CD4-positive, alpha-beta T cell treated with Interleukin-4 for 4 hours (primary cell): ENCODE results near the gene KRT82.

Experiments
- DNase-seq: peaks from one replicate; pipeline ENCODE4 v3.0.0-alpha.2; 2020

Gene KRT82

DNA sequence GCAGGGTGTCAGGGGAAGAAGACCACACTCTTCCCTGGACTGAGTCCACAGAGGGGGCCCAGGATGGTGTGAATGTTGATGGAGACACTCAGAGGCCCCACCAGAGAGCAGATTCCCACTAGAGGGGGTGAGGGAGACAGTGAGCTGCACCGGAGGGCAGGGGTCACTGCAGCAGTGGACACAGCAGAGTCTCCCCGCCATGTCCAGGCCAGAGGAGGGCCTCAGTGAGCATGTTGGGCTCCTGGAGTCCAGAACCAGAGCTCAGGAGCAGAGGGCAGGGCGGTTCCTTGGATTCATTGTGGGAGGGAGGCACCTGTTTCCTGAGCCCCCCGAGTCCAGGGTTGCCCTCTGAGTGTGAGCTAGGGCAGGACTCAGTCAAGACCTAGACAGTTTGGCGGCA lies 1.8 kb upstream of the KRT82 start:
- no peak for DNase-seq

DNA sequence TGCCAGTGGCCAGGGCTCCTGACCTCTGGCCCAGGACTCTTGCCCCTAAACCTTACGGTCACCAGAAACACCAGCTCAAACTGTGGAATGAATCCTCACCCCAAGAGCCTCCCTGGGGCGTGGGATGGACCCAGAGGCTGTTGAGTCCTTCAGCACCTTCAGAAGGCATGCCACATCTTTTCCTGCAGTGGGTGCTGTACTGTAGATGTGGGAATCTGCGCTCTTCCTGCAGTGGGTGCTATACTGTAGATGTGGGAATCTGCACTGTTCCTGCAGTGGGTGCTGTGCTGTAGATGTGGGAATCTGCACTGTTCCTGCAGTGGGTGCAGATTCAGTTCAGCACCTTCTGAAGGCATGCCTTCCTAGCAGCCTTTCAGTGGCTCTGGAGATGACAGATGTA lies 1.2 kb downstream of the KRT82 start:
- no peak for DNase-seq

DNA sequence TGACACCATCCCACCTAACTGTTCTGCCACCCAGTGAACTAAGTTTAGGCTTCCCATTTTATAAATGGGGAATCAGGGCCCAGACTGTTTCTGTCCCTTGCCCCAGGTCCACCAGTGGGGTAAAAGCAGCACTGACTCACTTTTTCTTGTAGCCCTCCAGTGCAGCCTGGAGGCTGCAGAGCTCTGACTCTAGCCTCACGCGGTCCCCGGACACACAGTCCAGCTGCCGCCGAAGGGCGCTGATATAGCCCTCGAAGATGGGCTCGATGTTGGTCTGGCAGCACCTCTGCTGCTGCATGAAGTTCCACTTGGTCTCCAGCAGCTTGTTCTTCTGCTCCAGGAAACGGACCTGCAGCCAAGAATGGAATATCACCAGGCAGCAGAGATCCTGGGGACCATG lies 2.6 kb downstream of the KRT82 start:
- DNase-seq: no peak

DNA sequence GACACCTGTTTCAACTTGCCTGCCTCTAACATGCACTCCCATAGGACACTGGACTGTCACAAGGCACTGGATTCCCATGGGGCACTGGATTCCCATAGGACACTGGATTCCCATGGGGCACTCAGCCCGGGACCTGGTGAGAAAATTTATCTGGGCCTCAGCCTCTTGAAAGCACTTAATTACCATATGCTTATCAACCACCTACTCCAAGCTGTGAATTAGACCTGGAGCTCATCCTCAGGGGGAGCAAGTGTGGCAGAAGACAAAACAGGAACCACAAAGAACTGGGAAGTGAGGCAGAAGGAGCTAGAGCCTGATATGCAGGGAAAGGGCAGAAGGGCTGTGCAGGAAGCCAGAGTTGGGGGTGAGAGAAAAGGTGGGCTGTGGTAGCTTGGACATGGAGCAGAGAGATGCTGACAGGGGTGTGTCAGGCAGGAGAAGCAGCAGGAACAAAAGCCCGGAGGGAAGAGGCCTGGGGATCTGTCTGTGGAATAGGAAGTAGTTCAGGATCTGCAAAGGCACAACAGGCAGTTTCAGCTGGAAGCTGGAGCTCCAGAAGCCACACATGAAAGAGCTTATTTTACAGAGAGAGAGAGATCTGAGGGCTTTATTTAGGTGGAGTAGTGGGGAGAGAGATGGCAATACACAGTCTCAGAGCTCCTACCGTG lies 3.1 kb downstream of the KRT82 start:
- DNase-seq: no peak

DNA sequence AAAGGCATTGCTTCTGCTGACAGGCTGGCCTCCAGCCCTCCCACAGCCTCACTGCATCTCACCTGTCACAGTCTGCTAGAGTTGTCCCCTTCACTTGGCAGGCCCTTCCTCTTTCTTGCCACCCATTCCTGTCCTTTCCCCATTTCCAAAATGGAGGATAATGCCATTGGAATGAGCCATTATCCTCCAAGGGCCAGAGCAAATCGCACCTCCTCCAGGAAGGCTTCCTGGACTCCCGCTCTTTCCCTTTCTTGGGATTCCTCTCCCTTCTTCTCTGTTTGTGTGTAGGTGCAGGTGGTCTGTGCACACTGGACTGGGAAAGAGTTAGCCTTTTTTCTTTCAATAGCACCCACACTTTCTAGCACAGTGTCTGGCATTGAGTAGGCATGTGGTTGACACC lies 3.8 kb downstream of the KRT82 start:
- no peak for DNase-seq

DNA sequence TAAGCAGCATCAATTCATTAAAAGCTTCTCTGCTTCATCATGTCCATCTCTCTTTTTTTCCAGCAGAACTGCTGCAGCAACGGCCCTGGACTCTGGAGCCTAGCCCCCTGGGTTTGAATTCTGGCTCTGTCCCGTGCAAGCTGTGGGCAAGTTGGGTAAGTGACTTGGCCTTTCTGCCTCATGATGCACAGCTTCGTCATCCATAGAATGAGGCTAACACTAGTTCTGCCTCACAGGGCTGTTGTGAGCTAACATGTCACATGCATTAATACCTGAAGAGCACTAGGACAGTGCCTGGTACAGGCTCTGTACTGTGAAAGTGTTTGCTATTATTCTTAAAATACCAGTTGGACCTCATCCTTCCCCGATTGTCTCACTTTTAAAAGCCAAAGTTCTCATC lies 4.2 kb downstream of the KRT82 start:
- no peak for DNase-seq

DNA sequence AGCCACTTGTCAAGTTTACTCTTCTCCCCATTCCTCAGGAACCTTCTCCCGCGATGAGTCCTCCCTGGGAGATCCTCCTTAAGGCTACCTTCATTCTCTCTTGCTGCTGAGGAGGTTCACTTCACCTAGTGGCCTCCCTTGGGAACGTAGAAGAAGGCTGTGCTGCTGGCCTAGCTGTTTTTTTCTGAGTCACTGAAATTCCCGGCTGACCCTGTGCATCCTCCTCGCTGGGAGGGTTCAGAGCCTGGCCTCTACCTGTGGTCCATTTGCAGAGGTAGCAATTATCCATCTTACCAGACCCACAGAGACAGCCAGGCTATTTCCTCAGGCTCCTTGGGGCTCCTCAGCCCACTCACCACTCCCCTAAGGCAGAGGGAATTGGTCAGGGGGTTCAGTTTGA lies 4.6 kb downstream of the KRT82 start:
- DNase-seq: no peak

DNA sequence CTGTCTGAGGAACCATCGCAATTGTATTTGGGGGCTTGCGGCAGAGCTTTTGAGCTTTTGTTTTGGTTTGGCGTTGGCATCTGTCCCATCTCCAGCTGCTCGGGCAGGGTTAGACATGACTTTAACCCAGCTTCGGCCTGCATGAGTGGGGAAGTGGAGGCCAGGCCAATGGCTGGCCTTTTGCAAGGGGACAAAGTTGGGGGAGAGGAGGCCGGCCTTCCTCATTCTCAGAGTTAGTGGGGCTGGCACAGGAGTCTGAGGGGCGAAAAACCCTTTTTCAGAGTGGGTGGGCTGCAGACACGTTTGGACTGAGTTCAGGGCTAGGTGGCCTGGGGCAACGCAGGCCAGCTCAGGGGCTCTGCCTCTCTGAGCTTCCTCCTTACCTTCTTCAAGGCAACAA lies 5.2 kb downstream of the KRT82 start:
- no peak for DNase-seq

DNA sequence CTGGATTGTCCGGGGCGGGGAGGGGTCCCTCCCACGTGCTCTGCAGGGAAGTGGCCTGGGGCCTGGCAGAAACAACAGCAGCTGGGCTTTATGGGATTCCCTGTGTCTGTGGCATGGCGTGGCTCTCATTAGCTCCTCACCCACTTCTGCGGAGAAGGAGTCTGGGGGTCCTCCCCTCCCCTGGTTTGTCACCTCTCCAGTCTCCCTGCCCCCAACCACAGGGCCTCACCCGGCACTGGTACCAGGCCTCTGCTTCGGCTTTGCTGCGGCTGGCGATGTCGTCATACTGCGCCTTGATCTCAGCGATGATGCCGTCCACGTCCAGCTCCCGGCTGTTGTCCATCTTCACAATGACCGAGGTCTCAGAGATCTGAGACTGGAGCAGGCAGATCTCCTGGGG lies 6.4 kb downstream of the KRT82 start:
- DNase-seq: no peak

DNA sequence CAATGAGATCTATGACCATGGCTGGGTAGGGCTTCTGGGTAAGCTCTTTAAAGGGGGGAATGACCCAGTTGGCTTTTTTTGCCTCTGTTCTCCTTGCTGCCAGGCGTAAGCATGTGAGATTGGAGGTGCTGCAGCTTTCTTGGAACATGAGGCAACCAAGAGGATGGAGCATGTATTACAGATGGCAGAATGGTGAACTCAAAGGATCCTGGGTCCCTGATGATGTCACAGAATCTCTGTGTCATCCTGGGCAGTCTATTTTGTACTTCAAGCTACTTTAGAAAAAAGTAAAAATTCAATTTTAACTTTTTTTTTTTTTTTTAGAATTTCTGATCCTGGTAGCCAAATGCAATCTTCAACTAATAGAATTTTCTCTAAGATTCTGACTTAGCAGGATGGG lies 8.0 kb downstream of the KRT82 start:
- DNase-seq: no peak

DNA sequence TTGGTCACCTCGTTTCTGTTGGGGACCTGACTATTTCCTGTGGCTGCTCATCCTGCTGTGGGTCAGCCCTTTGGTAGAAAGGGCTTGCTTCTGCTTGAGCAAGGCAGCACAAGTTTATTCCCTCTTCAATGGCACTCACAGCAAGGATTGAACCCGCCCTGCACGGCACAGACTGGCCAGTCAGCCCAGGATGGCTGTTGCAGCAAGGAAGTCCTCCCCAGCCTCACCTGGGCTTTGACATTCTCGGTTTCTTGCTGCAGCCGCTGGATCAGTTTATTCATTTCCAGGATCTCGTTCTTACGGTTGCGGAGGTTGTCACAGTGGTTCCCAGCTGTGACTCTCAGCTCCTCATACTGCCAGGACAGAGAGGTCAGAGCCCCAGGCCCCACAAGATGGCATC lies 9.5 kb downstream of the KRT82 start:
- DNase-seq: no peak

DNA sequence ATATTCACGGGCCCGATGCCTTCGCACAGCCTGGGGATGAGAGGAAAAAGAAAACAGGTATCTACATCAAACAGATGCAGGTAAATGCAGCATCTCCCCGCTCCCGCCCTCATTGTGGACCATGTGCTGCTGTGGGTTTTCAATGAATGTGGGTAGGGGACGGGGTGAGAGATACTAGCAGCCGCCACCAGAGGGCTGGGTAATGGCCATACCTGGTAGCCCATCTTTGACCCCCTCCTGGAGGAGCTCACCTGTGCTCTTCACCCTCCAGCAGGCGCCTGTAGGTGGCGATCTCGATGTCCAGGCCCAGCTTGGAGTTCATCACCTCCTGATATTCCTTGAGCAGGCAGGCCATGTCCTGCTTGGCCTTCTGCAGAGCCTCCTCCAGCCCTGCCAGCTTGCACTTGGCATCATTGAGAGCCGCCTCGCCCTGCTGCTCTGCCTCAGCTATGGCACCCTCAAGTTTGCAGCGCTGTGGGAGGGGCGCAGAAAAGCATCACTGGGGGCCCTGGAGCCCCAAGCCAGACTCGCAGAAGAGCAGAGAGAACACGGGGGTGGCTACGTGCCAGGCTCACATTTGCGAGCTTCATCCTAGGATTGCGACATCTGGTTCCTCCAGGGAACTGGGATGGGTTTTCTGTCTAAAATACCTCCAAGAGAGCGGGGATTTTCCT lies 10.2 kb downstream of the KRT82 start:
- no peak for DNase-seq

DNA sequence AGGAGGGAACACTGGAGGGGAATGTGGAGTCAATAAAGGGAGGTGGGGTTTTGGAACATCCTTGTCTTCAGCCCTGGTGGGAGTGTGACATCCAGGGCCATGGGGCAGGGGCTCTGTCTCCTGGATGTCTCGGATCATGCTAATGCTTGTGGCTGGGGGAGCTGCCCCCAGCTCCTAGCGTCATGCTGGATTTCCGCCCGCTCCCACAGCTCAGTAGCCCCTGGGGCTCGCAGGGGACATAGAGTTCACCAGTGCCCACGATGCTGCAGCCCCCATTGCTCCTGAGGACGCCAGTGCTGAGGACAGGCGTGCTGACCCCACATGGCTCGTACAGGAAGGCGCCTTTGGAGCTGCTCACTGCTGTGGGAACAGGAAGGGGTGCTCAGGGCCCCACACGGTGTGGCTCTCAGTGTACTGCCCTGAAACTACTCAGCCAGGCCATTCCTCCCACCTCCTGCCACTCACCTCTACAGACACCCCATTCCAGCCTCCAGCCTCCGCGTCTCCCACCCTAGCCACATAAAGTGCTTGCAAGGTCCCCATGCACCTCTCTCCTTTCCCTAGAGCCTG lies 11.2 kb downstream of the KRT82 start:
- DNase-seq: no peak

DNA sequence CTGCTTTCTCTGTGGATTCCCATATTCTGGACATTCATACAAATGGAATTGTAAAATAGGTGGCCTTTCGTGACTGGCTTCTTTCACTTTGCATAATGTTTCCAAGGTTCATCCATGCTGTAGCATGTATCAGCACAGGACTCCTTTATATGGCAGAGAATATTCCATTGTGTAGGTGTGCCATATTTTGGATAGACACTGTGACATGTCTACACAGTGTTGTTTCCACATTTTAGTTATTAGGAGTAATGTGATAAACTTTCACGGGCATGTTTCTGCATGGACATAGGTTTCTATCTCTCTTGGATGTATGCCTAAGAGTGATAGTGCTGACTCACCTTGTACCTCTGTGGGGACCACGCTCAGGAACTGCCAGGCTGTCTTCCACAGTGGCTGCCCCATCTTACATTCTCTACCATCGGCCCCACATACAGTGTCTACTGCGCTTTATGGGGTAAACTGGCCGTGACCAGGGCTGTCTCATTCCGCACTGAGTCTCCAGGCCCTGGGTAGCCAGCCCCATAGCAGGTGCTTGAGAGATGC lies 13.6 kb downstream of the KRT82 start:
- no peak for DNase-seq

DNA sequence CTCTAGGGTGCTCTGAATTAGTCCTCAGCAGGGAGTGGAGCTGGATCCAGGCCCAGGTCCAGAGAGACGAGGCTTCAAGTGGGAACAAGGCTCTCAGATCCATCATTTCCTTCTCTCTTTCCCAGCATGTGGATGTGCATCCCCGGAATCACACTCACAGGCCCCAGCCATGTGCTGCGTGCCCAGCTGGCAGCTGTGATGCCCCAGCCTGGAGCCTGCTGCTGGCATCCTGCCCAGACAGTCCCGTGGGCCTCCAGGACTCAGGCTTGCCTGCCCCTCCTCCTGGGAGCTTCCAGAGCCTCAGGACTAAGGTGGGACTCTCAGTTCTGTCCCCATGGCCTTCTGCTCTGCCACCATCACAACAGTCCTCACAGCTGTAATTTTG lies 14.5 kb downstream of the KRT82 start:
- DNase-seq: no peak

DNA sequence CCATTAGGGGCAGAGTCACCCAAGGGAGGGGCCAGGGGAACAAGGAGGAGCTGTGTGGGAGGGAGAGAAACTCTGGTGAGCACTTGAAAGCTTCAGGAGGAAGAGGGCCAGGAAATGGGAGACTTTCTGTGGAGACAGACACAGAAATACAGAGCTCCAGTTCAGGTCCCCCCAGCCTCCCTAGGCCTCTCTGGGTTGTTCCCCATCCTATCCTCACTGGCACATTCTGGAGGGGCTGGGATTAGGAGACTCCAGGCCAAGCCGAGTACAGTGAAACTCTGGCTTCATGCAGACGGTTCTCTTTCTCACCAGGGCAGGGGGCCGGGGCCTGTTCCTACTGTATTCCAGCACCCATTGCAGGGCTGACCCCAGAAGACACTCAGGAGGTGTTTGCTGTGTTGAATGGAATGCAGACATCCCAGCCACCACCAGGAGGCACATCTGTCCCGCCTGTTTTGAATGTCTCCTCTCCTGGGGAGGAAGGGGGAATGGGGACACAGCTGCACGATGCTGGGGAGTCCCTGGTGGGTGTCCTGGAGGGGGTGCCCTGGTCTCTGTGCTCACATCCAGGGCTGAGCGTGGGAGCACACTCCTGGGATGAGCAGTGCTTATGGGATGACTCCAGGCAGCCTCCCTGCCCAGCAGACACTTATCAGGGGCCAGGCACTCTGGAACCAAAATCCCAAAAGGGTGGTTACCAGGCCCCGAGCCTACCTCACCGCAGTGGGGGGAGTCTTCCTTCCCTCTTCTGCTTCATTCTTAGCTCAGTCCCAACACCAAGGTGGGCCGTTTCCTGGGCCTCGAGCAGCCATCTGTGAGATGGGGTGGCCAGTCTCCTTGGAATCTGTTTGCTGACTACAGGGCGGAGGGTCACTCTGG lies 15.2 kb downstream of the KRT82 start:
- DNase-seq: no peak

DNA sequence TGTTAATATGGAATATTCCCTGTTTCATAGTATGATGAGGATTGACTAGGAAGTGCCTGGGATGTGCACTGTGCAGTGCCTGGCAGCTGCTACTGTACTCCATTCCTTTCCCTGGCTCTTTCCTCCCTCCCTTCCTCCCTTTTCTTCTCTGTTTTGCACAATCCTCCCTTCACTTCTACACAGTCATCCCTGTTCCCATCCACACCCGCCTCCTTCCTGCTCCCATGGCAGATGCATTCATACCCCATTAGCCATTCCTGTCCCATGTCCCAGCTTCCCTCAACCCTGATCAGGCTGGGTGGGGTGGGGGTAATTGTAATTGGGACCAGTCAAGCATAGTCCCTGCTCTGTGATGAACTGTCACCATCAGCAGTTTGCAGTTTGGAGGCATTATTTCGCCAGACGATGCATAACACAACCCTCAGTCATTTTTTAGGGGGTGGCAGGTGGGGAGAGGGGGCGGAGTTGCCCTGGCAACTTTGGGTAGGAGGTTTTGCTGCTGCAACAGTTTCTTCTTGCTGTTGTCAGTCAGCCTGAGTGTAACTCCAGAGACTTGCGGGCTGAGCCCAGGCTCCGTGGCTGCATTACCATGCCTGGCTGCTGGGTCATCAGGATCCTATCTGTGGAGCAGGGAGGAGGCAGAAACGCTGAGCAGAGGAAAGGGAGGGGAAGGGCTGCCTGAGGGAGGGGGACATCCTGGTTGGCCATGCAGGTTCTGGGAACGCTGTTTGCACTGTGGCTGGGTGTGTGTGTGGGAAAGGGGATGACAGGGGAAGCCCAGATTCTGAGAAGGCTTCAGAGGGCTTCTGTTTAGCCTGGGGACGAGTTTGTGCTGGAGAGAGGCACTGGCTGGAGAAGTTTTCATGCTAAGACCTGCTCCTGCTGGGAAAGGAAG lies 16.6 kb downstream of the KRT82 start:
- DNase-seq: no peak

DNA sequence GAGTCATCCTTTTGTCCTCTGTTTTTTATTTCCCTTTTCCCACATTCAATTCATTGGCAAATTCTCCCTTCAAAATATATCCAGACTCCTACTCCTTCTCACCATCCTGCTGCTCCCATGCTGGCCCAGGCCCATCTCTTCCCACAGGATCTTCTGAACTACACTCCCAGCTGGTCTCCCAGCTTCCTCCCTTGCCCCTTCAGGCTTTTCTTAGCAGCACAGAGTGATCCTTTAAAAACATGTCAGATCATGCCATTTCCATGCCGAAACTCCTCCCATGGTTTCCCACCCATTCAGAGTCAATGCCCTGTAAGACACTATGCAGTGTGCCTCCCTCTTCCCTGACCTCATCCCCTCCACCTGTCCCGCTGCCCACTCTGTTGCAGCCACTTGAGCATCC lies 18.3 kb downstream of the KRT82 start:
- DNase-seq: no peak

DNA sequence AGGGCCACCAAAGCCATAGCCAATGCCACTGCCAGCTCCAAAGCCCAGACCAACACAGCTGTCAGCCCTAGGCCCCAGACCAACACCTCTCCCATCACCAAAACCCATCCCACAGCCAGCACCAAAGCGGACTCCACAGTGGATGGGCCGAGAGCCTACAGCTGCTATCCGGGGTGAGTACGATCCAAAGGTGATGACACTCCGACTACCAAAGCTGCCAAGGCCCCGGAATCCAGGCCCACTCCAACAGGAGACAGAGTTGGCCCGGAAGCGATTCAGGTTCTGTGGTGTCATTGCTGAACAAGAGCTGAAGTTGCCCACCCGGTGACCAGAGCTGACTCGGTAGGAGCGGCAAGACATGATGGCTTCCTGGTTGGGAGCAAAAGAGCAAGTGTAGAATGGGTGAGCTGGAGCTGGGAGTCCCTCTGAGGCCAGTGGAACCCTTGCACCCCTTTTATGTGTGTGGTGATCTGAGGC lies 20.9 kb downstream of the KRT82 start, which contains the start of gene KRT84:
KRT84 (minus strand) TSS at position 427 of the 477 bp plus-strand sequence; CDS start at position 360, 67 bp downstream.
- no peak for DNase-seq

DNA sequence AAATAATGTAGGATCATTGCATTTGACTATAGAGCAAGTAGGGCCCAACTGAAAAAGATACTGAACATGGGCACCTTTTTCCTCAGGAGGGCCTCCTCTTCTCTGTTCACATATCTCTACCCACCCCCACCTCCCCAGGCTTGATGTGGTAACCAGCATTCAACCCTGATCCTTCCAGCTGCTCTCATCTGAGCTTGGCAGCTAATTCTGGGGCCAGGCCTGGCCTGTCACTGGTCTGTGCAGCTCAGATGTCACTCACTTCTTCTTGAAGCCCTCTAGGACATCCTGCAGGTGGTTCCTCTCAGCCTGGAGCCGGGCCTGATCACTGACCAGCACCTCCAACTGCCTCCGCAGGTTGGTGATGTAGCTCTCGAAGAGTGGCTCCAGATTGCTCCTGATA lies 22.8 kb downstream of the KRT82 start:
- no peak for DNase-seq

DNA sequence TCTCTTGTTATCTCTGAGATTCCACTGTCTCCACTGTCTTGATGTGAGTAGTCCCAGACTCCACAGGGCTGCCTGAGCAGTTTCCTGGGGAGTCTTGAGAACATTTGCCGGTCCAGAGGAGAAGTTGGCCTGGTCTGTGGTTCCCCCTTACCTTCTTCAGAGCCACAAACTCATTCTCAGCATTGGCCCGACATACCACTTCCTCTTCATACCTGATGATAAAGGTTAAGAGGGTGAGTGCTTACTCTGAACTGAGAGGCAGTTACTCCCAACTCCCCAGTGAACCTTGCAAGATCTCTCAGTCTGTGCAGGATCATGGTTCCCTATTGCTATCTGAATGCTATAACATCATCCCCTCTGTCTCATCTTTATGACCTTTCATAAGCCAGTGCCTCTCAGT lies 23.3 kb downstream of the KRT82 start:
- no peak for DNase-seq

DNA sequence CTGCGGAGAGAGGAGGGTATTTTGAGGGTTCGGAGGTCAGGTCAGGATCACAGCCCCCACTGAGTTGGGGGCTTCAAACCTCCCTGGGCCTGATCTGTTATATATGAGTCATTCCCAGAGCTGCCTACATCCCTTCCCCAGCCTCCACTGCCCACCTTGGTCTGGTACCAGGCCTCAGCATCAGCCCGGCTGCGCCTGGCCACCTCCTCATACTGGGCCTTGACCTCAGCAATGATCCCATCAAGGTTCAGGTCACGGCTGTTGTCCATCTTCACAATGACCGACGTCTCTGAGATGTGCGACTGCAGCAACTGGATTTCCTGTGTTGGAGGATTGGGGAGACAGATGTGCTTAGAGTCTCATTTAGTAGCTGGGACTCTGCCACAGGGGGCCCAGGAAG lies 24.9 kb downstream of the KRT82 start:
- no peak for DNase-seq
